Skeletal muscle tissue (tissue), 4 donors: ENCODE measurements around the gene FLYWCH2. TPM values are rescaled to one million over a fixed set of nuclear protein-coding genes. Genes with fewer than 3 reads are reported as not detected.

Experiments
- H3K27ac ChIP-seq: one replicate; pipeline ENCODE4 v1.7.0; 2013; ENCODE audit warnings: mild to moderate bottlenecking, low read depth, low read length, inconsistent platforms
- H3K27me3 ChIP-seq, 3 donors: one replicate each; pipeline ENCODE4 v1.7.0; 2013; ENCODE audit warnings: low read length in 3 of 3; ENCODE audit not compliant: control insufficient read depth in 3 of 3, insufficient read depth in 3 of 3
- H3K36me3 ChIP-seq, 3 donors: one replicate each; pipeline ENCODE4 v1.7.0; 2013; ENCODE audit warnings: low read length in 3 of 3; ENCODE audit not compliant: control insufficient read depth in 3 of 3, insufficient read depth in 3 of 3
- H3K4me1 ChIP-seq, 3 donors: one replicate each; pipeline ENCODE4 v1.7.0; 2013; ENCODE audit warnings: low read length in 3 of 3, mild to moderate bottlenecking in 3 of 3; ENCODE audit not compliant: control insufficient read depth in 3 of 3, insufficient read depth in 3 of 3
- H3K4me3 ChIP-seq, 3 donors: one replicate each; pipeline ENCODE4 v1.7.0; 2013; ENCODE audit warnings: low read length in 3 of 3
- H3K9ac ChIP-seq, 3 donors: one replicate each; pipeline ENCODE4 v1.7.0; 2013; ENCODE audit warnings: low read length in 3 of 3, mild to moderate bottlenecking in 3 of 3, moderate library complexity in 2 of 3, low read depth in 1 of 3
- H3K9me3 ChIP-seq, 3 donors: one replicate each; pipeline ENCODE4 v1.7.0; 2013; ENCODE audit warnings: low read length in 3 of 3; ENCODE audit not compliant: control insufficient read depth in 3 of 3
- total RNA-seq: library from RNA; depleted of rRNA; stranded (reverse); fragments of >200 nt; gene quantifications from one replicate; pipeline ENCODE4 v1.2.3, GENCODE V29; 2014
- donor health status: Osteomylitis.

The FLYWCH2 gene
- total RNA-seq, 1 donor from 2014 or later, result 10.4 TPM

DNA sequence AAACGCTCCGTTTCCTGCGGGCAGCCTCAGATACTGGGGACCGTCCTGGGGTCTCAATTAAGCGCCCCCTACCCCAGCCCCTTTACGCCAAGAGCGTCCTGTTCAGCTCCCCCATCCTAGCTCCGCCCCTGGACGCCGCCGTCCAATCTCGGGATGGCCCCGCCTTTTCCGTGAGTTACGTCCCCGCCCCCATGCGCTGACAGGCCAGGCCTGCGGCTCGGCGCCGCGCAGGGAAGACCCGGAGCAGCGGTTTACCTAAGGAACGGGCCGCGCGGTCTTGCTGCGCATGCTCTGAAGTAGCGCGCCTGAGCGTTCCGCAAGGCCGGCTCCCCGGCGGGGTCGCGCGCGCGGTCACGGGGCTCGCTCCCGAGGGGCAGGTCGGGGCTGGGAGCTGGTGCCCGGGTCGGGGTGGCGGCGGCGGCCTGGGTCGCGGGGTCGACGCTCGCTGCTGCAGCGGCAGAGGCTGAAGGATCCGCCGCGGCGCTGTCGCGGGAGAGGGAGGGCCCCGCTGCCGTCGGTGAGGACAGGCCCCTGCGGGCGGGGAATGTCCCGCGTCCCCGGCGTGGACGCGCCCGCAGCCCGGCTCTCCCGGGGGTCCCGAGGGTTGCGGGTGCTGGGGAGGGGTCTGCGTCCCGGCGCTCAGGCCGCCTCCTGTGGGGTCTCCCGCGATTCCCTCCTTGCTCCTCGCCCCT lies 28.8 kb downstream of the FLYWCH2 start, which contains the start of gene FLYWCH1:
TSS of gene FLYWCH1 (plus strand) at position 294 of the 692 bp plus-strand sequence. CDS start 17,755 bp downstream, outside the sequence.
- Histone ChIP-seq H3K27ac (peak within 1 kb of the TSS; percentile 79), H3K9ac (peak within 1 kb of the TSS; percentile 84 to 92 (median 91)), H3K4me3 (peak within 1 kb of the TSS; percentile 84 to 95 (median 94)), H3K27me3 (no peaks in the 10 kb centered on the region), H3K4me1 (peaks cover 17 to 33% (median 22%) of the 10 kb centered on the region in 3 donors), H3K36me3 (peaks cover 9% of the 10 kb centered on the region in 3 donors), H3K9me3 (no peaks in the 10 kb centered on the region)

DNA sequence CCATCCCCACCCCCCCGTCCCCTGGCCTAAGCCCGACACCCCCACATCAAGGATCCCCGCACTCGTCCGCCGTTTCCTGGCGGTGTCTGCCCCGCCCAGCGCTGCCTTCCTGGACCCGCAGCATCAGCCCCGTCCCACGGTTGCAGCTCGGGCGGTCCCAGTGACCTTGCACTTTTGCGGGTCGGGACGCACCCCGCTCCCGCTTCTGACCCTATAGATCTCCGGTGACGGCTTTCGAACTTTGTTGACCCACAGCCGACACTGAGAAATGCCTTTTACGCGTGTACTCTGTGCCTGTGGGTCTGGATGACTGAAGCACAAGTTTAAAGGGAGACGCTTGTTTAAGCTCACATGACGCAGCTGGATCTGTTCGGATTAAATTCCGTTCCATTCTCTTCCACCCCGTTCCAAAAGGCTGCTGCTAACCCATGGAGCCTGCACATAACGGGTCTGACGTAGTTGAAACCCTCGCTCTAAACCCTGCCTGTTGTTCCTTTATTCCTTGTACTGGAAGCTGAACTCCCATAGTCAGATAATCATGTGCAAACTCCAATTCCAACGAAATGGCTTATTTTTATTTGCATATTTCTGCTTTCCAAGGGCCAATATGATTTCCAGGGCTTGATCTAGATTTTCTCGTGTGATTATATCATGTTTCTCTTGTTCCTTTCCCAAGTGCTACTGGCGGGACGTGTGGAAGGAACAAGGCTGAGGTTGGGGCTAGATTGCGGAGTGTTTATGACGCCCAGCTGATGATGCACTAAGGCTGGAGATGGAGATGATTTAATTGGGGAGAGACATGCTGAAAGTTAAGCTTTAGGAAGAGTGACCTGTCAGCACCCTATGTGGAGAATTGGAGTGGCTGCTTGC lies 29.6 kb downstream of the FLYWCH2 start:
- H3K36me3 ChIP-seq, result peaks cover 9% of the 10 kb centered on the region in 3 donors
- peak overlapping the region; percentile 84 to 92 (median 91) for H3K9ac ChIP-seq
- no peaks in the 10 kb centered on the region for H3K27me3 ChIP-seq
- peak overlapping the region; percentile 79 for H3K27ac ChIP-seq
- H3K4me1 ChIP-seq, result peaks cover 17 to 33% (median 22%) of the 10 kb centered on the region in 3 donors
- H3K9me3 ChIP-seq, result no peaks in the 10 kb centered on the region
- peak overlapping the region; percentile 84 to 95 (median 94) for H3K4me3 ChIP-seq

DNA sequence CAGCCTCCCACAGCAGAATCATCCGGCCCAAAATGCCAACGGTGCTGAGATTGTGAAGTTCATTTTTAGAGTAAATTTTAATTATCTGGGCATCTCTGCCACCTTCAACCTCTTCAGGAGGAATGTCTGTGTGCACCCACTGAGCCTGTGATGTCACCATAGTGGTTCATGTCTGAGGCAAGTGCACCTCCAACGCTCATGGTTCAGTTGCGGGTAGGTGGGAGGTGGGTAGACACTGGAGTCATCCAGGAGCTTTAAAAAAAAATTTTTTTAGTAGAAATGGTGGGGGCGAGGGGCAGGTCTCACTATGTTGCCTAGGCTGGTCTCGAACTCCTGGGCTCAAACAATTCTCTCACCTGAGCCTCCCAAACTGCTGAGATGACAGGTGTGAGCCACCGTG lies 30.6 kb downstream of the FLYWCH2 start:
- Histone ChIP-seq H3K9ac (peak overlapping the region; percentile 84 to 92 (median 91)), H3K4me1 (peaks cover 17 to 33% (median 22%) of the 10 kb centered on the region in 3 donors), H3K4me3 (peak overlapping the region in 2 of 3 donors; percentile 84 to 95), H3K27ac (no peak overlapping the region), H3K9me3 (no peaks in the 10 kb centered on the region), H3K27me3 (no peaks in the 10 kb centered on the region), H3K36me3 (peaks cover 9% of the 10 kb centered on the region in 3 donors)

DNA sequence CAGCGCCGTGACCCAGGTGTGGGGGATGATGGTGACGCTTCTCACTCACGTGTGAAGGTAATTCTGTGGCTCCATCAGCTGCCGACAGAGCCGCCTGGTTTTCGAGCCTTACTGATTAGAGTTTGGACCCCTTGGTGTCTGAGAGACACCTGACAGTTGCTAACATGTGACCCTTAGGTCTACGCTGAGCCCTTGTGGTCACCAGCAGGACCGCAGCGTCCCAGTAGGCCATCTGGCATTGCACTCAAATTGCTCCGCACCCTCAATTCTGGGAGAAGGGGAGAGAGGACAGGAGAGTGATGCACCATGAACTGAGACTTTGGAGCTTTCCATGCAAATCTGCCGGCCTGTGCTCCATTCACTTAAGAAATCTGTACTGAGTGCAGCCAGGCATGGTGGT lies 31.2 kb downstream of the FLYWCH2 start:
- Histone ChIP-seq H3K36me3 (peaks cover 9% of the 10 kb centered on the region in 3 donors), H3K27me3 (no peaks in the 10 kb centered on the region), H3K9ac (no peak overlapping the region), H3K4me1 (peaks cover 18 to 33% (median 23%) of the 10 kb centered on the region in 3 donors), H3K4me3 (no peak overlapping the region), H3K27ac (no peak overlapping the region), H3K9me3 (no peaks in the 10 kb centered on the region)

DNA sequence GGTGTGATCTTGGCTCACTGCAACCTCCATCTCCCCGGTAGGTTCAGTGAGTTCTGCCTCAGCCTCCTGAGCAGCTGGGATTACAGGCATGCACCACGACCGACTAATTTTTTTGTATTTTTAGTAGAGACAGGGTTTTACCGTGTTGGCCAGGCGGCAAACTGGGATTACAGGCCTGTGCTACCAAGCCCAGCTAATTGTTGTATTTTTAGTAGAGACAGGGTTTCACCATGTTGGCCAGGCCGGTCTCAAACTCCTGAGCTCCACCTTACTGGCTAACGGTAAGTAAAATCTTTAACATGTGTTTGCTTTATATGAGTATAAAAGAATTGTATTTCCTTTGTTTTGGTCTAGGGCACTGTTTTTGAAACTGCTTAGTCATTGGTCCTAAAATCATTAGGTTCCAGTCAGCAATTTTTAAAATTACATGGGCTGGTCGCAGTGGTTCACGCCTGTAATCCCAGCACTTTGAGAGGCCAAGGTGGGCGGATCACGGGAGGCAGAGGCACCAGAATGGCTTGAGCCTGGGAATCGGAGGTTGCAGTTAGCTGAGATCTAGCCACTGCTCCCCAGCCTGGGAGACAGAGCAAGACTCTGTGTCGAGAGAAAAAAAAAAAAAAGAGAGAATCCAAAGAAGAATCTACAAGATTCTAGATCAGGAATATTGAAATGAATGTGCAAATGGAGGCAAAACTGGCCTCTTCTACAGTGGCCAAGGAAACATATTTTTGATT lies 32.3 kb downstream of the FLYWCH2 start:
- Histone ChIP-seq H3K4me3 (no peak overlapping the region), H3K9me3 (no peaks in the 10 kb centered on the region), H3K27me3 (no peaks in the 10 kb centered on the region), H3K27ac (peak overlapping the region; percentile 65), H3K36me3 (peaks cover 9% of the 10 kb centered on the region in 3 donors), H3K9ac (peak overlapping the region in 2 of 3 donors; percentile 45 to 62), H3K4me1 (peaks cover 22 to 33% (median 28%) of the 10 kb centered on the region in 3 donors)

DNA sequence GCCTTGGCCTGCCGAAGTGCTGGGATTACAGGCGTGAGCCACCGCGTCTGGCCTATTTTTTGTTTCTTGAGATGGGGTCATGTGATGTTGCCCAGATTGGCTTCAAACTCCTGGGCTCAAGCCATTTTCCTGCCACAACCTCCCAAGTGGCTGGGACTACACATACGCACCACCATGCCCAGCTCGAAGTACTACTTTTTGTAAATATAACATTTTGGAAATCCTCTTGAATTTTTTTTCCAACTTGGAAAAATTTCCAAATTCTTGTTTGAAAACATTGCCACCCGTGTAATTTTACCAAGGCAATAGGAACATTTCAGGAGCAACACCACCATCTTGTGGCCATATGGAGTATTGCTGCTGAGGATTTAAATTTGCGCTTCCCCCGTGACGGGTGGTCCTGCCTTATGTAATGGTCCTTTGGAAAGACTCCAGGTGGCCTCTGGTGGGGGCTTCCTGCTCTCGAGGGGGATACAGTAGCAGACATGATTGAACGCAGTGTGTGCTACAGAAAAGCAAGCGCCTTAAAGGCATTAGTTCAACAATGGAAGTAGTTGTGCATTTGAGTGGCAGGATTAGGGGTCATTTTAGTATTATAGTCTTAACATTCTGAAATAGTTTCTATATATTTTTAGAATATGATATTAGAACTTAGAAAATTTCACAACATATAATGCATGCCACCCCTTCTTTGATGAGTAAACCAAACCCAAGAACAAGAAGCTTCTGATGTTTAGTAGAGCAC lies 36.7 kb downstream of the FLYWCH2 start:
- H3K4me1 ChIP-seq, result peaks cover 7 to 15% (median 12%) of the 10 kb centered on the region in 3 donors
- no peaks in the 10 kb centered on the region for H3K9me3 ChIP-seq
- H3K27ac ChIP-seq, result peak overlapping the region; percentile 56
- H3K9ac ChIP-seq, result peak overlapping the region in 1 of 3 donors; percentile 40
- H3K27me3 ChIP-seq, result no peaks in the 10 kb centered on the region
- H3K36me3 ChIP-seq, result peaks cover 7 to 14% (median 10%) of the 10 kb centered on the region in 3 donors
- no peak overlapping the region for H3K4me3 ChIP-seq

DNA sequence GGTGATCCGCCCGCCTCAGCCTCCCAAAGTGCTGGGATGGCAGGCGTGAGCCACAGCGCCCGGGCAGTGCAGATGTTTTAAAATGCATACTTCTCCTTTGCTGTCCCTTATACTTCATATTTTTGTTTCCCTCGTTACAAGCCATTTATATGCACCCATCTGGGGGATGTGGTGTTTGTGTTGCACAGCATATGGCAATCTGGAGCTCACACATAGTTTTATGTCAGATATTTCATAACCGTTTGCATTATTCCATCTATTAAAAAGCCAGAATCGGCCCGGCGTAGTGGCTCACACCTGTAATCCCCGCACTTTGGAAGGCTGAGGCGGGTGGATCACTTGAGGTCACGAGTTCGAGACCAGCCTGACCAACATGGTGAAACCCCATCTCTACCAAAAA lies 40.5 kb downstream of the FLYWCH2 start:
- Histone ChIP-seq H3K4me3 (no peak overlapping the region), H3K9ac (no peak overlapping the region), H3K36me3 (peaks cover 3 to 10% (median 8%) of the 10 kb centered on the region in 3 donors), H3K4me1 (peaks cover 9 to 13% (median 10%) of the 10 kb centered on the region in 3 donors), H3K9me3 (no peaks in the 10 kb centered on the region), H3K27ac (no peak overlapping the region), H3K27me3 (no peaks in the 10 kb centered on the region)

DNA sequence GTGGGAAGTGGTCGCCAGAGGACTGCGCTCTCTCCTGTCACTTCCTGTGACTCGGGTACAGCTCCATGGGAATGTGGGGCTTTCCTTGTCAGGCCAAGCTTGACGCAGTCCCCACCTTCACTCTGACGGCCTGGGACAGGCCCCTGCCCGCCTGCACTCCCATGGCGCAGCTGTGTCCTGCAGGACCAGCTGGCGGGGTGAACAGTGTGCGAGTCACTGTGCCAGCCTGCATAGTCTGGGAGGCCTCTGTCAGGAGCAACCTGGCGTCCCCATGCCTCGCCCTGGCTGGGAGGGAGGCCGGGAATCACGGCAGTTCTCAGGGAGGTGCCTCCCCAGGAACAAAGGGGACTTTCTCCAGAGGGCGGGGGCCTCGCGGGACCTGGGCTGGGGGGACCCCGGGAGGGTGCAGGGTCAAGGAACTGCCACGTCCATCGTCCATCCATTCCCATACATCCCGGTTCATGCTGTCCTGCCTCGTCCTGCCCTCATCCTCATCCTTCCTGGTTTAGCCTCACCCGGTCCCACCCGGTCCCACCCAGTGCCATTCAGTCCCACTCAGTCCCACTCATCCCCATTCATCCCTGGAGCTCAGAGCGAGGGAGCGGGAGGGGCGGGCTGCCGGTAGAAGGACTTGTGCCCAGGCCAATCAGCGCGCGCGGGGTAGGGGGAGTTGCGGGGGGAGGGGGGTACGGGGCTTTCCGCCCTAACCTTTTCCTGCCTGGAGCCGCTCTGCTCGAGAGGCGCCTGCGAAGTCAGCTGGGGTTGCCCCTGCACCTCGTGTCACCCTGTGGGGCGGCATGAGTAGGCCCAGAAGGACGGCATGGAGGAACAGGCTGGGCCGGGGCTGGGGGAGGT lies 42.1 kb downstream of the FLYWCH2 start:
- H3K27ac ChIP-seq, result no peak overlapping the region

More for the DNA sequence above, 42.1 kb downstream of the FLYWCH2 start:
- Histone ChIP-seq H3K9ac (no peak overlapping the region), H3K36me3 (peaks cover 8 to 16% (median 15%) of the 10 kb centered on the region in 3 donors), H3K4me1 (peaks cover 7 to 9% (median 8%) of the 10 kb centered on the region in 3 donors), H3K27me3 (no peaks in the 10 kb centered on the region), H3K4me3 (no peak overlapping the region), H3K9me3 (no peaks in the 10 kb centered on the region)
